ENCODE results near the gene LSM14A.

Gene LSM14A

GRCh38 chr19:34274284-34274826 lies 102.1 kb downstream of the LSM14A start:
- Mint-ChIP-seq H3K4me1 (ENCODE audit: low read depth) (peaks cover 13% of the 10 kb centered on the region), H3K9me3 (peaks cover 4% of the 10 kb centered on the region), H3K36me3 (ENCODE audit: low read depth) (no peaks in the 10 kb centered on the region), H3K27ac (no peak overlapping the region), H3K4me3 (no peak overlapping the region), H3K27me3 (ENCODE audit: low read depth) (peaks cover 8% of the 10 kb centered on the region)
- no peak for DNase-seq (ENCODE audit: low spot score)

GRCh38 chr19:34274827-34275625 lies 102.7 kb downstream of the LSM14A start:
- Mint-ChIP-seq H3K36me3 (ENCODE audit: low read depth) (no peaks in the 10 kb centered on the region), H3K27me3 (ENCODE audit: low read depth) (peaks cover 8% of the 10 kb centered on the region), H3K27ac (no peak overlapping the region), H3K4me1 (ENCODE audit: low read depth) (peaks cover 8% of the 10 kb centered on the region), H3K9me3 (peaks cover 4% of the 10 kb centered on the region), H3K4me3 (no peak overlapping the region)
- DNase-seq (ENCODE audit: low spot score): no peak

DNA sequence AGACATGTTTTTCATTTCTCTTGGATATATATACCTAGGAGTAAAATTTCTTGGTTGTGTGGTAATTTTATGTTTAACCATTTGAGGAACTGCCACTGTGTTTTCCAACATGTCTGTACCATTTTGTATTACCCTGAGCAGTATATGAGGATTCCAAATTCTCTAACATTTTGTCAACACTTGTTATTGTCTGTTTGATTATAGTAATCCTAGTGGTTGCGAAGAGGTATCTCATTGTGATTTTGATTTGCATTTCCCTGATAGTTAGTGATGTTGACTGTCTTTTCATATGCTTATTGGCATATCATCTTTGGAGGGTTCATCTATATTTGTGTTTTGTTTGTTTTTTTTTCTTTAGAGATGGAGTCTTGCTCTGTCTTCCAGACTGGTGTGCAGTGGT lies 103.4 kb downstream of the LSM14A start:
- H3K27me3 Mint-ChIP-seq (ENCODE audit: low read depth): peaks cover 8% of the 10 kb centered on the region
- peaks cover 4% of the 10 kb centered on the region for H3K9me3 Mint-ChIP-seq
- no peak for DNase-seq (ENCODE audit: low spot score)
- H3K4me1 Mint-ChIP-seq (ENCODE audit: low read depth): peaks cover 1% of the 10 kb centered on the region
- H3K36me3 Mint-ChIP-seq (ENCODE audit: low read depth): no peaks in the 10 kb centered on the region
- no peak overlapping the region for H3K4me3 Mint-ChIP-seq
- H3K27ac Mint-ChIP-seq: no peak overlapping the region

DNA sequence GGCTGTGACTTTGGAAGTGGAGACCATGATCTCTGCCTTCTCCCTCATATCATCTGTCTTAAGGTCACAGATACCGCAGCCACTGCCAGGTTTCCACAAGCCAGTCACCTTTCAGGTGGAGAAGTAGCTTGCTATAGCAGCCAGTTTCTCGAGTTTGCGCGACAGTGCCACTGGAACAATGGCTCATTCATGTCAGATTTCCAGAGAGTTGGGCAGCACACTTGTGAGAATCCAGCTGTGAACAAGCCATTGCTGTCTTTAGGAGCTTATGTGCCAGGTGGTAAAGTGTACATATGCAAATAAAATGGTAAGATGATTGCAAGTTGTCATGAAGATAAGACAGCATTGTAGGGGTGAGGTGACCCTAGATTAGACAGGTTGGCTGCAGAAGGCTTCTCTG lies 104.3 kb downstream of the LSM14A start:
- Mint-ChIP-seq H3K27me3 (ENCODE audit: low read depth) (peaks cover 8% of the 10 kb centered on the region), H3K9me3 (peaks cover 4% of the 10 kb centered on the region), H3K27ac (no peak overlapping the region), H3K36me3 (ENCODE audit: low read depth) (no peaks in the 10 kb centered on the region), H3K4me1 (ENCODE audit: low read depth) (no peaks in the 10 kb centered on the region), H3K4me3 (no peak overlapping the region)
- DNase-seq (ENCODE audit: low spot score): no peak

GRCh38 chr19:34277244-34277643 lies 104.9 kb downstream of the LSM14A start:
- H3K4me1 Mint-ChIP-seq (ENCODE audit: low read depth): no peaks in the 10 kb centered on the region
- no peak overlapping the region for H3K4me3 Mint-ChIP-seq
- H3K9me3 Mint-ChIP-seq: peaks cover 4% of the 10 kb centered on the region
- H3K27ac Mint-ChIP-seq: no peak overlapping the region
- no peak for DNase-seq (ENCODE audit: low spot score)
- H3K36me3 Mint-ChIP-seq (ENCODE audit: low read depth): no peaks in the 10 kb centered on the region
- H3K27me3 Mint-ChIP-seq (ENCODE audit: low read depth): peaks cover 8% of the 10 kb centered on the region

- Mint-ChIP-seq H3K27me3 (ENCODE audit: low read depth) (peaks cover 5% of the 10 kb centered on the region), H3K27ac (no peak overlapping the region), H3K4me1 (ENCODE audit: low read depth) (no peaks in the 10 kb centered on the region), H3K9me3 (peaks cover 4% of the 10 kb centered on the region), H3K4me3 (no peak overlapping the region), H3K36me3 (ENCODE audit: low read depth) (no peaks in the 10 kb centered on the region)
- no peak for DNase-seq (ENCODE audit: low spot score)
Observed at GRCh38 chr19:34278783-34279182, 106.5 kb downstream of the LSM14A start.
